AG09319 (cell line): ENCODE results near the gene MDGA2.

ENCODE experiments used
- DNase-seq: peaks from one replicate; pipeline ENCODE4 v3.0.0-alpha.2; 2010; ENCODE audit warnings: low read depth; ENCODE audit errors: extremely low read depth
- CTCF ChIP-seq: IDR thresholded peaks from 2 replicates; pipeline ENCODE4 v1.5.1; 2011; ENCODE audit warnings: low read depth, mild to moderate bottlenecking, inconsistent platforms, low read length, moderate library complexity

Gene MDGA2

GRCh38 chr14:47526591-47527244 lies 148.7 kb downstream of the MDGA2 start:
- TF ChIP-seq CTCF, result no peak
- no peak for DNase-seq

- no peak for DNase-seq
- no peak for TF ChIP-seq CTCF
Measured at GRCh38 chr14:47524524-47524923, 150.9 kb downstream of the MDGA2 start.

DNA sequence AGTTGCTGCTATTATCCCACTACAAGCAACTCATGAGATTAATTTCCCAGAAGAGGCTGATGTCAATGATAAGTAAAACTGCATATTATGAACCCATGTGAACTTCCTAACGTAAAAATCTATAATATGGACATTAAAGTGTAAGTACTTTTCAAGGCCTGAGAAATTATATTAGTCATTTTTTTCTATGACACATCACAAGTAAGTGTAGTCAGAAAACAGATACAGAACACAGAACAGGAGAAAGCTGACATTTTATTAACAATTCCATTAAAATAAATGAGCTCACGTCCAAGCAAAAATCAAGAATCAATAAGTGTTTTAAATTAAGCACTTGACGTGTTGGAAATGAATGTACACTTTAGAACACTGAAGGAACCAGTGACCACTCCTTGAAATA lies 155.0 kb downstream of the MDGA2 start:
- TF ChIP-seq CTCF, result no peak

DNA sequence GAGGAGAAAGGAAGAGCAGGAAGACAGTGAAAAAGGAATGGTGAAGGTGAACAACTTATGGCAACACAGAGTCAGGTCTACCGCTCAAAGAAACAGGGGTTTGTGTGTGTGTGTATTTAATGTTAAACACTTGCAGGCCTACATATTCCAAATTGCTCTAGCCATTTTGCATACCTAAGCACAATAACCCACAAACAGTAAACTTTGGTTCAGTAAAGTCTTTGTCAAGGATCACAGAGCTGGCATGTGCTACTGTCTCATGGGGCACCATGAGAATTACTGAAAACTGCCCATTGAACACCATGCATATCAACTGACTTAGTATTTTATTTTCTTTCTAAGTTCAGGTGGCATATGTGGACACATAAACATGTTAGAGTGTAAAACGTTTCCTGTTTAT lies 163.6 kb downstream of the MDGA2 start:
- no peak for TF ChIP-seq CTCF
- no peak for DNase-seq

More for the DNA sequence above, 155.0 kb downstream of the MDGA2 start:
- no peak for DNase-seq

- TF ChIP-seq CTCF, result no peak
- no peak for DNase-seq
Measured at GRCh38 chr14:47509957-47510356, 165.4 kb downstream of the MDGA2 start.

DNA sequence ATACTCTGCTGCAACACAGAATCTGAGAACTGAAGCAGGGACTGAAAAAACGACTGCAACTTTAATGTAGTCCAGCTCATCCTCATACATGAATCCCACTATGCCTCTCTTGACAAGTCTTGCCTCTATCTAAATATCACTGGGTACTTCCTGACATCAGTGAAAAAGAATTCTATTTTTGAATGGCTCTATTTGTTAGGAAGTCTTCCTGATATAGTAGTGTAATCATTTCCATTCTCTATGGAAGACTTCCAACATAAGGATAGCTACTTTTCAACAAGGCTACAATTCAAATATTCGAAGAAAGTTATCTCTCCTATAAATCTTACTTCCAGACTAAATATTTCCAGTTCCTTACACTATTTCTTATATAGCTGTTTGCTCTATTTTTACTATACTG lies 167.5 kb downstream of the MDGA2 start:
- no peak for TF ChIP-seq CTCF
- DNase-seq, result no peak

DNA sequence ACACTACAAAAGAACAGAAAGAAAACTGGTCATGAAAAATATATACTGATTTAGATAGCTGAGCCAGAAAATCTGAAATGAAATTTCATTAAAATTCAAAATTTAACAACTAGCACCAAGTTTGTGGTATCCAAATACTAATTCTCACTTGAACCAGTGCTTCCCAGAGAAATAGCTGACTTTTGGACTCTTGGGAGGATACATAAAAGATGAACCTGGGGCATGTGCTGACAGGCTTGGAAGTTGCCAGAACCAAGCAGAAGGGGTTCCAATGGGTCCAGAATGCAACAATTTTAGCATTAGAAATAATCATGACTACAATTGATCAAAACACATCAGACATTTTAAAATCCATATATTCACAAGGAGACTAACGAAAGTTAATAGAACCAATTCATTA lies 175.0 kb downstream of the MDGA2 start:
- TF ChIP-seq CTCF, result no peak
- DNase-seq, result no peak
